GM12878 (cell line): ENCODE results near the gene DGLUCY. TPM values are rescaled to one million over a fixed set of nuclear protein-coding genes. Genes with fewer than 3 reads are reported as not detected.

Experiments used
- ATAC-seq: fragments of 200-7000 bp; cut with Tn5 transposase; 3 replicates; pipeline ENCODE4 v1.9.1; 2020; ENCODE audit warnings: mild to moderate bottlenecking, moderate library complexity
- BruUV-seq: library from RNA; stranded (reverse); fragments of 400-500 nt; replicated peaks from 2 replicates; lab custom pipeline; 2021; lab: Mats Ljungman, UMichigan
- CTCF ChIA-PET: fragments of 300-600 bp; sonication (Branson Sonifier 250); formaldehyde crosslinking; extraction: SDS; loops from one replicate; lab custom pipeline; 2021; ENCODE audit warnings: inconsistent platforms; lab: Yijun Ruan, JAX
- POLR2A ChIA-PET: fragments of 350-600 bp; formaldehyde crosslinking; extraction: SDS; loops from one replicate; lab custom pipeline; 2021; ENCODE audit warnings: inconsistent platforms; lab: Charles Lee
- RAD21 ChIA-PET: fragments of 300-600 bp; sonication (Branson Sonifier 250); formaldehyde crosslinking; loops from one replicate; lab custom pipeline; 2023; ENCODE audit warnings: antibody characterized with exemption; ENCODE audit not compliant: unreplicated experiment; lab: Charles Lee
- SMC1A ChIA-PET: fragments of 300-600 bp; sonication (Branson Sonifier 250); formaldehyde crosslinking; loops from one replicate; lab custom pipeline; 2023; ENCODE audit not compliant: unreplicated experiment, uncharacterized antibody; lab: Charles Lee
- DNase-seq: peaks from one replicate; pipeline ENCODE4 v3.0.0-alpha.2; 2011; ENCODE audit warnings: low read depth, low spot score
- FAIRE-seq: peaks from 3 replicates; lab custom pipeline; 2011; peaks lifted over from hg19 to GRCh38; lab: Jason Lieb, UNC
- H2AFZ ChIP-seq: 2 replicates; pipeline ENCODE4 v1.6.0; 2011; ENCODE audit warnings: low read depth, low read length, control low read depth; ENCODE audit not compliant: control insufficient read depth
- H3K27ac ChIP-seq: 2 replicates; pipeline ENCODE4 v1.5.1; 2011; ENCODE audit warnings: control low read depth; ENCODE audit not compliant: control insufficient read depth, insufficient read depth
- H3K27me3 ChIP-seq, 2 experiments: replicated peaks in 1 of 2; 2 replicates each; pipeline versions ENCODE4 v1.6.0 to v1.6.1; 2011; ENCODE audit warnings: low read length in 1 of 2; ENCODE audit not compliant: control insufficient read depth in 2 of 2, insufficient read depth in 2 of 2
- H3K36me3 ChIP-seq, 2 experiments: 2 replicates each; pipeline ENCODE4 v1.5.1; 2011; ENCODE audit warnings: low read length in 1 of 2; ENCODE audit not compliant: control insufficient read depth in 2 of 2, insufficient read depth in 2 of 2
- H3K4me1 ChIP-seq: 2 replicates; pipeline ENCODE4 v1.6.1; 2011; ENCODE audit warnings: mild to moderate bottlenecking, low read length, moderate library complexity, mixed read lengths; ENCODE audit not compliant: control insufficient read depth, insufficient read depth
- H3K4me2 ChIP-seq: 2 replicates; pipeline ENCODE4 v1.6.0; 2011; ENCODE audit warnings: control low read depth; ENCODE audit not compliant: control insufficient read depth, insufficient read depth
- H3K4me3 ChIP-seq: fragments of 200-600 bp; sonication (generic); 2 replicates; pipeline ENCODE4 v1.5.1; 2016
- H3K79me2 ChIP-seq: 2 replicates; pipeline ENCODE4 v1.6.0; 2011; ENCODE audit warnings: low read length; ENCODE audit not compliant: control insufficient read depth, insufficient read depth
- H3K9ac ChIP-seq: 2 replicates; pipeline ENCODE4 v1.8.0; 2011; ENCODE audit warnings: low read length, control low read depth, mixed read lengths; ENCODE audit not compliant: control insufficient read depth, insufficient read depth
- H3K9me3 ChIP-seq: replicated peaks from 3 replicates; pipeline ENCODE4 v1.5.1; 2011; ENCODE audit warnings: mild to moderate bottlenecking, low read length; ENCODE audit not compliant: control insufficient read depth, insufficient read depth
- H4K20me1 ChIP-seq: 2 replicates; pipeline ENCODE4 v1.6.0; 2011; ENCODE audit not compliant: control insufficient read depth, insufficient read depth
- CHD4 ChIP-seq: fragments of 200-600 bp; sonication (generic); IDR thresholded peaks from 2 replicates; pipeline ENCODE4 v1.6.1; 2016; ENCODE audit warnings: mild to moderate bottlenecking
- DPF2 ChIP-seq: fragments of 450-650 bp; IDR thresholded peaks from 2 replicates; pipeline ENCODE4 v1.6.1; 2017; ENCODE audit warnings: mild to moderate bottlenecking
- FOXM1 ChIP-seq: IDR thresholded peaks from 2 replicates; pipeline ENCODE4 v1.6.1; 2012; ENCODE audit warnings: low read depth, mild to moderate bottlenecking, inconsistent platforms, low read length, moderate library complexity
- HSF1 ChIP-seq: fragments of 150-350 bp; IDR thresholded peaks from 2 replicates; pipeline ENCODE4 v1.6.1; 2014; ENCODE audit warnings: mild to moderate bottlenecking, low read depth, low read length
- KLF5 ChIP-seq: fragments of 450-650 bp; IDR thresholded peaks from 2 replicates; pipeline ENCODE4 v1.6.1; 2014; ENCODE audit warnings: mild to moderate bottlenecking; ENCODE audit not compliant: partially characterized antibody
- LARP7 ChIP-seq: fragments of 450-650 bp; IDR thresholded peaks from 2 replicates; pipeline ENCODE4 v1.6.1; 2017; ENCODE audit warnings: mild to moderate bottlenecking
- MAX ChIP-seq: IDR thresholded peaks from 2 replicates; pipeline ENCODE4 v1.6.1; 2012; ENCODE audit warnings: low read depth, low read length, improper control_type of control experiment
- MEF2B ChIP-seq: fragments of 450-650 bp; IDR thresholded peaks from 2 replicates; pipeline ENCODE4 v1.6.1; 2018; ENCODE audit warnings: mild to moderate bottlenecking, moderate library complexity; ENCODE audit not compliant: partially characterized antibody, poor library complexity, severe bottlenecking
- PAX8 ChIP-seq: fragments of 450-650 bp; IDR thresholded peaks from 2 replicates; pipeline ENCODE4 v1.6.1; 2017; ENCODE audit warnings: mild to moderate bottlenecking, moderate library complexity
- POU2F2 ChIP-seq: IDR thresholded peaks from 3 replicates; pipeline ENCODE4 v1.6.1; 2011; ENCODE audit warnings: low read depth, mild to moderate bottlenecking, low read length, borderline replicate concordance
- SPI1 ChIP-seq: IDR thresholded peaks from 2 replicates; pipeline ENCODE4 v1.6.1; 2011; ENCODE audit warnings: low read depth, mild to moderate bottlenecking, low read length, moderate library complexity, borderline replicate concordance; ENCODE audit not compliant: insufficient read depth
- STAT1 ChIP-seq: fragments of 450-650 bp; conservative IDR thresholded peaks from 2 replicates; pipeline ENCODE4 v1.6.1; 2014; ENCODE audit warnings: antibody characterized with exemption, mild to moderate bottlenecking
- SUPT20H ChIP-seq: IDR thresholded peaks from 2 replicates; pipeline ENCODE4 v1.6.1; 2011; ENCODE audit warnings: low read depth, mild to moderate bottlenecking, low read length, moderate library complexity, borderline replicate concordance; ENCODE audit not compliant: control insufficient read depth
- ZNF24 ChIP-seq: fragments of 450-650 bp; IDR thresholded peaks from 2 replicates; pipeline ENCODE4 v1.6.1; 2017; ENCODE audit warnings: antibody characterized with exemption, mild to moderate bottlenecking
- ZNF384 ChIP-seq: IDR thresholded peaks from 2 replicates; pipeline ENCODE4 v1.6.1; 2012; ENCODE audit warnings: low read depth, mild to moderate bottlenecking, low read length, improper control_type of control experiment, borderline replicate concordance
- ZNF592 ChIP-seq: fragments of 450-650 bp; IDR thresholded peaks from 2 replicates; pipeline ENCODE4 v1.6.1; 2017; ENCODE audit warnings: mild to moderate bottlenecking, moderate library complexity
- WGBS: methylation state at CpG from one replicate; pipeline ENCODE4 v1.1.6; 2016; ENCODE audit warnings: low lambda C conversion rate; ENCODE audit not compliant: insufficient replicate concordance, insufficient coverage; ENCODE audit errors: missing lambda C conversion rate; 5-methylcytosine and 5-hydroxymethylcytosine counted together
- in situ Hi-C: fragments of 300-500 bp; cut with MboI; formaldehyde crosslinking; loops from 9 replicates; pipeline ENCODE4 v1.14.3; 2018; ENCODE audit warnings: mixed read lengths
- intact Hi-C: fragments of 100-400 bp; cut with micrococcal nuclease; formaldehyde crosslinking; loops from one replicate; pipeline ENCODE4 v1.14.2; 2022; ENCODE audit not compliant: unreplicated experiment
- polyA plus RNA-seq, 11 experiments: library from polyadenylated mRNA; depleted of rRNA in 4 of 11; unstranded in 6 of 11; stranded (reverse) in 5 of 11; fragments of >200 nt; fragmentation: Nextera tagmentation in 4 of 11; fragmentation: Illumina TruSeq in 1 of 11; extraction: Ambion mirVana in 4 of 11; extraction: Trizol in 1 of 11; gene quantifications; 1 replicate in 1 of 11; 2 replicates in 10 of 11; pipeline versions ENCODE4 v1.2.1 to v1.2.3, GENCODE V29; 2011 to 2016; ENCODE audit warnings: inconsistent platforms in 2 of 11, missing spikeins in 2 of 11, low read depth in 1 of 11
- total RNA-seq, 4 experiments: library from RNA; depleted of rRNA in 3 of 4; stranded (reverse); fragments of >200 nt in 3 of 4; fragmentation: Illumina TruSeq in 1 of 4; extraction: Trizol in 1 of 4; gene quantifications; 2 replicates each; pipeline versions ENCODE4 v1.2.1 to v1.2.3, GENCODE V29; 2013 to 2021
- TF ChIP-seq, protein P1 (sequence below): fragments of 450-650 bp; IDR thresholded peaks from 2 replicates; pipeline ENCODE4 v1.6.1; 2016; ENCODE audit warnings: mild to moderate bottlenecking

DGLUCY gene
- total and polyA plus RNA-seq, 10 of the 15 experiments (the other 5 are each of a cell fraction or from before 2014, with no cell fraction given) = 15.0 to 70.3 (median 55.1) TPM

DNA sequence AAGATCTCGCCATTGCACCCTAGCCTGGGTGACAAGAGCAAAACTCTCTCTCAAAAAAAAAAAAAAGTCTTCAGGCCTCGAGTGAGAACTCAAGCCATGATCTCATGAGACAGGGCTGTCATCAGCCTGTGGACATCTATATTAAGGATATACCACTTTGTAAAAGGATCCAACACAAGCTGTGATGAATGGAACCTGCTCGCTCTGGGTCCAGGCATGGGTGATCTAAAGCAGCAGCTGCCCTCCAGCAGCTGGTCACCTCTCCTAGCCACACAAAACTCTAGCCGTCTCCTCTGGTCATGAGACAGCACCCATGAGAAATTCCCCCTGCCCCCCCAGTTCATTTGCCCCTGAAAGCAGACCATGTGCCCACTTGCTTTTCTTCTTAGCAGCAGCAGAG is 19.1 kb upstream of the DGLUCY start:
- no peak overlapping the region for H3K27ac ChIP-seq
- no peak overlapping the region for H3K4me3 ChIP-seq
- no peak overlapping the region for H2AFZ ChIP-seq
- no peaks in the 10 kb centered on the region for H3K9me3 ChIP-seq
- no peaks in the 10 kb centered on the region for H3K79me2 ChIP-seq
- DNase-seq = no peak
- no peaks in the 10 kb centered on the region for H3K36me3 ChIP-seq
- POLR2A ChIA-PET = no interaction called here
- SMC1A ChIA-PET = no interaction called here
- no peaks in the 10 kb centered on the region for H4K20me1 ChIP-seq
- FAIRE-seq = no peak
- intact Hi-C loops (no loop called here), in situ Hi-C loops (no loop called here)
- CTCF ChIA-PET = interaction anchor here (0.6 kb wide), 1 partner anchor 41 kb away, joined by 3 read pairs; no protein-coding TSS in a partner anchor
- 60% methylated on average over 4 of the region's 4 CpGs for WGBS
- H3K9ac ChIP-seq = no peak overlapping the region
- ATAC-seq = no peak
- H3K4me2 ChIP-seq = no peak overlapping the region
- TF ChIP-seq POU2F2 = no peak
- TF ChIP-seq SUPT20H = no peak
- no peak for TF ChIP-seq PAX8
- TF ChIP-seq HSF1 = no peak
- no peak for TF ChIP-seq FOXM1
- no peak for TF ChIP-seq ZNF384
- no peak for TF ChIP-seq MAX
- TF ChIP-seq LARP7 = no peak
- no peak for TF ChIP-seq CHD4
- no peak for TF ChIP-seq ZNF24
- TF ChIP-seq DPF2 = no peak
- TF ChIP-seq, protein P1, sequence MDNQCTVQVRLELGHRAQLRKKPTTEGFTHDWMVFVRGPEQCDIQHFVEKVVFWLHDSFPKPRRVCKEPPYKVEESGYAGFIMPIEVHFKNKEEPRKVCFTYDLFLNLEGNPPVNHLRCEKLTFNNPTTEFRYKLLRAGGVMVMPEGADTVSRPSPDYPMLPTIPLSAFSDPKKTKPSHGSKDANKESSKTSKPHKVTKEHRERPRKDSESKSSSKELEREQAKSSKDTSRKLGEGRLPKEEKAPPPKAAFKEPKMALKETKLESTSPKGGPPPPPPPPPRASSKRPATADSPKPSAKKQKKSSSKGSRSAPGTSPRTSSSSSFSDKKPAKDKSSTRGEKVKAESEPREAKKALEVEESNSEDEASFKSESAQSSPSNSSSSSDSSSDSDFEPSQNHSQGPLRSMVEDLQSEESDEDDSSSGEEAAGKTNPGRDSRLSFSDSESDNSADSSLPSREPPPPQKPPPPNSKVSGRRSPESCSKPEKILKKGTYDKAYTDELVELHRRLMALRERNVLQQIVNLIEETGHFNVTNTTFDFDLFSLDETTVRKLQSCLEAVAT = no peak
- TF ChIP-seq KLF5 = no peak
- TF ChIP-seq STAT1 = no peak
- TF ChIP-seq ZNF592 = no peak
- no peak for TF ChIP-seq SPI1
- no peak for TF ChIP-seq MEF2B
- no TSS peak for BruUV-seq
- RAD21 ChIA-PET = no interaction called here
- H3K27me3 ChIP-seq = no peaks in the 10 kb centered on the region
- peaks cover 3% of the 10 kb centered on the region; the same call in 1 of the 2 replicates for H3K4me1 ChIP-seq
